VCaP (cell line): Measurements from ENCODE around the gene ERG.

Experiments used
- H3K27ac ChIP-seq: fragments of 450-650 bp; 2 replicates; pipeline ENCODE4 v1.5.1; 2017
- CTCF ChIP-seq: fragments of 450-650 bp; conservative IDR thresholded peaks from 2 replicates; pipeline ENCODE4 v1.5.1; 2017; ENCODE audit warnings: mild to moderate bottlenecking, moderate library complexity

Gene ERG

GRCh38 chr21:38531039-38531541 lies 32.8 kb upstream of the ERG start:
- no peak for TF ChIP-seq CTCF

GRCh38 chr21:38527737-38528136 lies 29.5 kb upstream of the ERG start:
- TF ChIP-seq CTCF: no peak
- H3K27ac ChIP-seq: no peak overlapping the region

More at GRCh38 chr21:38531039-38531541, 32.8 kb upstream of the ERG start:
- H3K27ac ChIP-seq: no peak overlapping the region

- no peak overlapping the region for H3K27ac ChIP-seq
- TF ChIP-seq CTCF: no peak
These were observed 27.2 kb upstream of the ERG start for GRCh38 chr21:38525454-38525853.

- no peak for TF ChIP-seq CTCF
- H3K27ac ChIP-seq: no peak overlapping the region
These were observed 26.2 kb upstream of the ERG start for GRCh38 chr21:38524168-38525153.

- no peak overlapping the region for H3K27ac ChIP-seq
- no peak for TF ChIP-seq CTCF
These were observed 22.2 kb upstream of the ERG start for GRCh38 chr21:38520511-38520910.

- H3K27ac ChIP-seq: no peak overlapping the region
- peak; percentile 54 for TF ChIP-seq CTCF
These were observed 13.5 kb upstream of the ERG start for GRCh38 chr21:38511662-38512243.

- no peak overlapping the region for H3K27ac ChIP-seq
- TF ChIP-seq CTCF: no peak
These were observed 12.9 kb upstream of the ERG start for GRCh38 chr21:38511198-38511597.
